Type B pancreatic cell (in vitro differentiated cells): ENCODE results near the gene UBE2S. TPM values are rescaled to one million over a fixed set of nuclear protein-coding genes. Genes with fewer than 3 reads are reported as not detected.

Source experiments
- DNase-seq: peaks from one replicate; pipeline ENCODE4 v3.0.0; 2021; ENCODE audit warnings: mixed read lengths; ENCODE audit not compliant: unreplicated experiment; ENCODE audit errors: extremely low spot score
- H3K27ac Mint-ChIP-seq: 2 replicates; pipeline ENCODE4 v1.8.0; 2021; ENCODE audit warnings: mild to moderate bottlenecking, mixed read lengths
- H3K27me3 Mint-ChIP-seq: 2 replicates; pipeline ENCODE4 v1.8.0; 2021; ENCODE audit warnings: mixed read lengths
- H3K36me3 Mint-ChIP-seq: 2 replicates; pipeline ENCODE4 v1.8.0; 2021; ENCODE audit warnings: mixed read lengths
- H3K4me1 Mint-ChIP-seq: one replicate; pipeline ENCODE4 v1.8.0; 2021; ENCODE audit warnings: mixed read lengths; ENCODE audit not compliant: unreplicated experiment
- H3K4me3 Mint-ChIP-seq: 2 replicates; pipeline ENCODE4 v1.8.0; 2021; ENCODE audit warnings: mild to moderate bottlenecking, mixed read lengths
- H3K9me3 Mint-ChIP-seq: 2 replicates; pipeline ENCODE4 v1.8.0; 2021; ENCODE audit warnings: mixed read lengths
- CTCF ChIP-seq: fragments of 200-600 bp; sonication (generic); conservative IDR thresholded peaks from 2 replicates; pipeline ENCODE4 v1.5.0; 2021; ENCODE audit warnings: antibody characterized with exemption, mild to moderate bottlenecking
- total RNA-seq: library from RNA; stranded (reverse); gene quantifications from 2 replicates; pipeline ENCODE4 v1.2.1, GENCODE V29; 2021; ENCODE audit warnings: low replicate concordance

The UBE2S gene
- total RNA-seq, 1 donor from 2014 or later = 91.3 TPM

GRCh38 chr19:55358493-55358892, 49.1 kb downstream of the UBE2S start:
- TF ChIP-seq CTCF = no peak
- no peaks in the 10 kb centered on the region for H3K9me3 Mint-ChIP-seq
- H3K36me3 Mint-ChIP-seq = no peaks in the 10 kb centered on the region
- peaks cover 40% of the 10 kb centered on the region for H3K27me3 Mint-ChIP-seq
- H3K4me3 Mint-ChIP-seq = no peak overlapping the region
- no peak for DNase-seq
- no peak overlapping the region for H3K27ac Mint-ChIP-seq
- H3K4me1 Mint-ChIP-seq = peaks cover 7% of the 10 kb centered on the region

GRCh38 chr19:55355213-55355821, 52.3 kb downstream of the UBE2S start:
- peaks cover 72% of the 10 kb centered on the region for H3K27me3 Mint-ChIP-seq
- H3K4me1 Mint-ChIP-seq = peaks cover 7% of the 10 kb centered on the region
- no peak for DNase-seq
- no peaks in the 10 kb centered on the region for H3K9me3 Mint-ChIP-seq
- TF ChIP-seq CTCF = no peak
- H3K4me3 Mint-ChIP-seq = peak overlapping the region; percentile 51
- H3K36me3 Mint-ChIP-seq = no peaks in the 10 kb centered on the region
- no peak overlapping the region for H3K27ac Mint-ChIP-seq

GRCh38 chr19:55354698-55355212, 52.8 kb downstream of the UBE2S start, which contains the start of gene COX6B2:
Gene COX6B2, minus strand, starts transcription at chr19:55354719. Its CDS starts 198 bp downstream, at chr19:55354521.
- Mint-ChIP-seq H3K27ac (no peak within 1 kb of the TSS), H3K9me3 (no peaks in the 10 kb centered on the region), H3K4me1 (peaks cover 7% of the 10 kb centered on the region), H3K36me3 (no peaks in the 10 kb centered on the region), H3K4me3 (peak within 1 kb of the TSS; percentile 79), H3K27me3 (peaks cover 72% of the 10 kb centered on the region)
- TF ChIP-seq CTCF = no peak
- no peak for DNase-seq

GRCh38 chr19:55353803-55354697, 53.5 kb downstream of the UBE2S start:
- peak overlapping the region; percentile 79 for H3K4me3 Mint-ChIP-seq
- no peaks in the 10 kb centered on the region for H3K36me3 Mint-ChIP-seq
- H3K4me1 Mint-ChIP-seq = peaks cover 7% of the 10 kb centered on the region
- peak; percentile 75 for DNase-seq
- H3K27me3 Mint-ChIP-seq = peaks cover 72% of the 10 kb centered on the region
- TF ChIP-seq CTCF = no peak
- H3K27ac Mint-ChIP-seq = no peak overlapping the region
- no peaks in the 10 kb centered on the region for H3K9me3 Mint-ChIP-seq

GRCh38 chr19:55353356-55353802, 54.2 kb downstream of the UBE2S start:
- no peak for TF ChIP-seq CTCF
- no peaks in the 10 kb centered on the region for H3K36me3 Mint-ChIP-seq
- peaks cover 7% of the 10 kb centered on the region for H3K4me1 Mint-ChIP-seq
- no peaks in the 10 kb centered on the region for H3K9me3 Mint-ChIP-seq
- no peak overlapping the region for H3K27ac Mint-ChIP-seq
- no peak for DNase-seq
- peak overlapping the region; percentile 79 for H3K4me3 Mint-ChIP-seq
- peaks cover 72% of the 10 kb centered on the region for H3K27me3 Mint-ChIP-seq
